Right ventricle myocardium inferior (tissue), 1 donor: Measurements from ENCODE around the gene OR2AT4. TPM values are rescaled to one million over a fixed set of nuclear protein-coding genes. Genes with fewer than 3 reads are reported as not detected.
A peak's percentile ranks its signal among the peaks of the same experiment; 100 is the strongest.

Experiments
- ATAC-seq: fragments of 200-7000 bp; cut with Tn5 transposase; one replicate; pipeline ENCODE4 v1.9.1; 2020; ENCODE audit warnings: mild to moderate bottlenecking, moderate library complexity
- DNase-seq: peaks from one replicate; pipeline ENCODE4 v3.0.0; 2021; ENCODE audit errors: missing footprints
- intact Hi-C: fragments of 100-400 bp; cut with DNase I; formaldehyde crosslinking; loops from one replicate; pipeline ENCODE4 v1.11.0; 2022
- total RNA-seq: library from RNA; stranded (reverse); fragmentation: NEBNext Ultra II Directional; extraction: Animal tissue kit (Norgen Biotek cat#: 25700); gene quantifications from one replicate; pipeline ENCODE4 v1.2.1, GENCODE V29; 2021
- donor health status: DM: no; HTN: yes; CAD: no; lungs with severe emphysema.

OR2AT4 gene
- total RNA-seq, 1 donor from 2014 or later, result not detected

DNA sequence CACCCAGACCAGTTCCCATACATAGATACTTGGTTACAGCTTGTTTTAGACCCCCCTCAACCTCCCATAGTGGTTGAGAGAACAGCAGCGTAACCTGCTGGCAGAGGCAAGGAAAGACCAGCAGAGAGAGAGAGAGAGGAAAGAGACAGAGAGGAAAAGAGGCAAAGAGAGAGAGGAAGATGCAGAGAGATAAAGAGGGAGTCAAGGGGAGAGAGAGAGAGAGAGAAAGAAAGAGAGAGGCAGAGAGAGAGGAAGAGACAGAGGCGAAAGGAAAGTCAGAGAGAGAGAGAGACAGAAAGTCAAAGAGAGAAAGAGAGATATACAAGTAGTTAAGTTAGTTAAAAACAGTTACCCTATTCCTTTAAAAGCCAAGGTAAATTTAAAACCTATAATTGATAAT, 55.4 kb downstream of the OR2AT4 start:
- ATAC-seq (no peak), DNase-seq (no peak)
- intact Hi-C loops, result no loop called here

DNA sequence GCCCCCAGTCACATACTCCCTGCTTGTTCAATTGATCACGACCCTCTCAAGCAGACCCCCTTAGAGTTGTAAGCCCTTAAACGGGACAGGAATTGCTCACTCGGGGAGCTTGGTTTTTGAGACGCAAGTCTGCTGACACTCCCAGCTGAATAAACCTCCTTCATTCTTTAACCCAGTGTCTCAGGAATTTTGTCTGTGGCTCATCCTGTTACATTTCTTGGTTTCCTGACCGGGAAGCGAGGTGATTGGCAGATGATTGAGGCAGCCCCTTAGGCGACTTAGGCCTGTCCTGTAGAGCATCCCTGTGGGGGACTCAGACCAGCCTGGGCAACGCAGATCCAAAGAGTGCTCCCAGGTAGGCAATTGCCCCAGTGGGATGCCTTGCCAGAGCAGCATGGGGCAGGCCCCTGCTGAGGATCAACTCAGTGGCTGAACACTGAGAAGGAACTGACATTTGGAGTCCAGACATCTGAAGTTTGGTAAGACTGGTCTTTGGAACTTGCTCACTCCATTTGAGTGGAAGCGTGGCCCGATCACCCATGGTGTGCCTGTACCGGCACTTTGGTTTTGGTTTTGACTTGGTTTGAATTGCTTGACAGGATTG, 56.4 kb downstream of the OR2AT4 start:
- intact Hi-C loops, result no loop called here
- ATAC-seq (no peak), DNase-seq (no peak)

DNA sequence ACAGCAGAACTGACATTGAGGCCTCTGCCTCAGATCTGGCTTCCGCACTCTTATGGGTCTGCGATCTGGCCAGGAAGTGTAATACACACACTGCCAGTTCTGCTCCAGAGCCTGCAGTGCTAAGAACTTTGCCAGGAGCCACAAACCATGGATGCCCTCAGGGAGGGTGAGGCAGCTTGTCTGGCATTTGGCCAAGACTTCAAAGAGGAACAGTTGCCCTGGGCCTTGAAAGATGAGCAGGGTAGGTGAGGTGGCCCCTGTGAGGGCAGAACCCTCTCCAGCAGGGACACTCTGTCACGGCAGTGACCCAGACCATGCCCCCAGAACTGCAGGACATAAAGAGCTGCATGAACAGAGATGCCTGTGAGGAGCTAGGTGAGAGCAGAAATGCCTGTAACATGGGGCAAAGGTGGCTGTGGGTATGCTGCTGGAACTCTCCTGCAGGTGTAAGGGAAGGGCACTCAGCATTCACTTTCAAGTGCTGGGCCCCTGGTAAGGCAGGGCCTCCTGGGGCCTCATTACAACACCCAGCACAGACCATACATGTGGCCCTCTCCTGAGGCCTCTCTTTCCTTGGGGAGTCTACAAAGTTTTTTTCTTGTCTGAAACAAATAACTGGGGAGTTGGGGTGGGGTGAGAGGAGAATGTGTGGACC, 60.6 kb downstream of the OR2AT4 start:
- peak; percentile 10 for ATAC-seq
- DNase-seq, result no peak
- intact Hi-C loops, result no loop called here

DNA sequence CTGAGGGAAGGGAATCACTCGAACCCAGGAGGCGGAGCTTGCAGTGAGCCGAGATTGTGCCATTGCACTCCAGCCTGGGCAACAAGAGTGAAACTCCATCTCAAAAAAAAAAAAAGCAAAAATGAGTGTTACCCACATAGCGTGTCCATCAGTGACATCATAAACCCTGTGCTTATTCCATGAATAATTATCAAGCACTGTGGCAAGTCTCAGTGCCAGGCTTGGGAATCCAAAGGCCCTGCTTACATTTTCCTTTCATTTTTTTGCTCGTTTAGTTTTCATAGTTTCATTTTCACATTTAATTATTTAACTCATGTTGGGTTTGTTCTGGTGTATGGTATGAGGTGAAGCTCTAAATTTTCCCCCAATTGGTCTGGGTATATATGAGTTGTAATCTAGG, 61.4 kb downstream of the OR2AT4 start:
- DNase-seq (no peak), ATAC-seq (no peak)
- intact Hi-C loops, result no loop called here

DNA sequence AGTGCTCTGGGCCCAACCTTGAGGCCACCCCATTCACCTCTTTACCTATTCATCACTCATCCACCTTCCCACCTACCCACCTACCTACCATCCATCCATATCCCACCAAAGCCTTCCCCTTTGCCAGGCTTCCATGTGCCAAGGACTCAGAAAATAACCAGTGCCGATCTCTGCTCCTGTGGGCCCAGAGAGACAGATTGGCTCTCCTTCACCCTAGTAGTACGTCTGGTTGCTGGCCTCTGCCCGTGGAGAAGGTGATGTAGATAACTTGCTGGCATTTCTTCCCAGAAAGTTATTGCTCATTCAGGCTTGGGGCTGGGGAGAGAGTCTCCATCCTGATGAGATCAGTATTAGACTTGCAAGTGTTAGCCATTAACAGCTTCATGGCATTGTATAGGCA, 62.8 kb downstream of the OR2AT4 start:
- no peak for ATAC-seq
- intact Hi-C loops, result no loop called here
- no peak for DNase-seq

DNA sequence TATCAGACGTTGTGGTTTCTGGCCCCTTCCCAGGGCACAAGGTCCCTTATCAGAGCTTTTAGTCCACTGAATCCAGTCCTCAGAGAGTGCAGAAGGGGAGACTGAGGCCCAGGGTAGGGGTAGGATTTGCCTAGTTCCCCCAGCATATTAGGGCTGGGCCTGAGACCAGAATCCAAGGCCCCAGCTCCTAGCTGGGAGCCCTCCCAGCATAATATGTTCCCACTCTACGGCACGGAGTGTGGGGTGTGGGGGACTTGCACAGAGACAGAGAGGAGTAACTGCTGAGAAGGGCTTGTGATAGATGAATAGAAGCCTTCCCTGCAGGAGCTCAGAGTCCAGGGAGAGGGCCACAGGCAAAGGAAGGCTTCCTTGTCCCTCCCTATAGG, 64.1 kb downstream of the OR2AT4 start:
- DNase-seq, result no peak
- intact Hi-C loops, result no loop called here

DNA sequence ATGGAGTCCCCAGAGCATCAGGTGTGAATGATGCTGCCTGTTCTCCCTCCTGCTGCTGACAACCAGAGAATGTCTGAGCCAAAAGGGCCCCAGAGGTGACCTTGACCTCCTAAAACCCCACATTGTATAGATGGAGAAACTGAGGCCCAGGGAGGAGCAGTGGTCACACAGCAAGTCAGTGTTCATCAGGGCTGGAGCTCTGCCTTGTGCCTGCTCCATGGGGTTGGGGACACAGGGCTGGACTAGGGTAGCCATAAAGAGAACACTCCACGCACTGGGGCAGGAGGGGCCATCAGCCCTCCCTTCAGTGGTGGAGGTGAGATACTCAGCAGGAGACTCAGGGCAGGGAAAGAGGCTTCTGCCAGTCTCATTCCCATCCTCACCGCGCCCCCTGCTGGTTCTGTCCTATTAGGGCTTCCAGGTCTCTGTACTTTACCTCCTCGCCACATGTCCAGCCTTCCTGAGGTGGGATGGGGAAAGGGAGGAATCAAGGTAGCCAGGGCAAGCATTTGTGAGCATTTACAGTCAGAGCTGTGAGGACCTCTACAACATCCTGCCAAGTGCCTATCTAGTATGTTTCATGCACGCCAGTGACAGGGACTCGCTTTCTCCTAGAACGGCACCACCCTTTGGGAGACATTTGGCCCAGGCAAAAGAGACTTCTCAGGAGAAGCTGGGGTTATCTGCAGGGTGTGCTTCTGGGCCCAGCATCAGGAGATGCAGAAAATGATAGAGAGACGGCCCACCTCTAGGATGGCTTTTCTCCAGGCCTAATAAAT, 64.7 kb downstream of the OR2AT4 start:
- intact Hi-C loops, result loop anchor here (1.0 kb wide), 1 partner anchor 103 kb away; no protein-coding TSS in a partner anchor
- DNase-seq (peak; percentile 82), ATAC-seq (peak; percentile 51)

More for the DNA sequence above, 64.1 kb downstream of the OR2AT4 start:
- ATAC-seq, result no peak

Other genes with a start within 250 kb of the OR2AT4 start
- 6.6 TPM for gene XRRA1, start 147.8 kb downstream of the OR2AT4 start, total RNA-seq
- gene SPCS2, start 147.6 kb downstream of the OR2AT4 start, total RNA-seq, result 108 TPM
- 4.5 TPM for gene NEU3, start 107.9 kb downstream of the OR2AT4 start, total RNA-seq
- 33.4 TPM for gene SLCO2B1, start 54.2 kb upstream of the OR2AT4 start, total RNA-seq
- gene TPBGL, start 143.9 kb upstream of the OR2AT4 start, total RNA-seq, result 0.16 TPM